Activated CD8-positive, alpha-beta memory T cell treated with anti-CD3 and anti-CD28 coated beads, Interleukin-2, amount 50 U/mL, for 48 hours (primary cell): ENCODE measurements around the gene BCL11B.

ENCODE experiments used
- DNase-seq: peaks from one replicate; pipeline ENCODE4 v3.0.0-alpha.2; 2020

BCL11B gene

DNA sequence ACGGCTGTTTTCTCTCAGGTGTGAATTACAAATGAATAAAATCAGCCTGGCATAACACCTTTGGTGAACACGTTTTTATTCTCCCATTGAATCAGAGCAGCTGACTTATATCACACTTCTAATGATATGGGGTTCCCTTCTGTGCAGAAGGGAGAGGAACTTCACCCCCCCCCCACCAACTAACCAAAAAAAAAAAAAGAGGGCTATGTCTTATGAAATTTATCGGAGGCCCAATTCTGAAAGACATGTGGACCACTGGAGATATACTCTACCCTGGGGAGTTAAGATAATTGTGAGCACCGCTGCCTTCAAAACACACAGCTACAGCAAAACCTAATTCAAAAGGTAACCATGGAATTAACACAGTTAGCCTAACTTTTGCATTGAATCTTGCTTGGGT is 4.6 kb downstream of the BCL11B start:
- no peak for DNase-seq

DNA sequence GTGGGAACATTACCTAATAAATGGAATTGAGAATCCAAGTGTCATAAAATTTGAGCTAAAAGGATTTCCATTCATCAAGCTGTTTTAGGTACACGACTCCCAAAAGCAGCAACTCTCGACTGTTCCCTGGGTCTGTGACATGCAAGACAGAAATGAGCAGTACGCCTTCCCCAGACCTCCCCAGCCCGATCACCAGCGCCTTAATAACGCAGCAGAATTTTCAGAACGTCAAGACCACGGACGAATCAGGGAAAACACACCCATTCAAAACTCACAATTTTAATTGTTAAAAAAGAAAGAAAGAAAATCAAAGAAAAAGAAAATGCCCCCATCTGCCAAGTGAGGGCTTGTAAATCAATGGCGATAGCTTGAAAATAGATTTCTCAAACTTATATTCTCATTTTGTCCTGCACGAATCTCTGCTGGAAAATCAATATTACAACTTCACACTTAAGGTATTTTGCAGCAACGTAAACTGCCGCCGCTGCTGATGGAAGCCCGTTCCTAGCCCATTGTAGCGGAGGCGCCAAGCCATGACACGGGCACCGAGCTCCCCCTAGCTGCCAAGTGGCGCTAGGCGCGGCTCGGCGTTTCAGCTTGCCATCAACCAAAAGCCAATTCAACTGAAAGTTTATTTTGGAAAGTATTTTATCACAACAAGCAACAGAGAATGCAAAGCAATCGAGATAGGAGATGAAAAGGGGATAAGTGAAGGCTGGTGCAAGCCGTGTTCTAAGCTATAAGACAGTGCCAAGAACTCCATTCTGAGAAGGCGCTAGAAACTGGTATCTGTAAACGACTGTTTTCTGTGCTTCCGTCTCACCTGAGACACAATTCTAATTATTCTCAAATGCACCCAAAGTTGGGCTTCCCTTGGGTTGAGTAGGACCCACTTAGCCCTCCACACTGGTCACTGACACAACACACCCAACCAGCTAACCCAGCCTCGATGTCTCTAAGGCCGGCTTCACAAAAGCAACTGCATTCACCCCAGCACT is 5.5 kb downstream of the BCL11B start:
- peak; percentile 92 for DNase-seq

DNA sequence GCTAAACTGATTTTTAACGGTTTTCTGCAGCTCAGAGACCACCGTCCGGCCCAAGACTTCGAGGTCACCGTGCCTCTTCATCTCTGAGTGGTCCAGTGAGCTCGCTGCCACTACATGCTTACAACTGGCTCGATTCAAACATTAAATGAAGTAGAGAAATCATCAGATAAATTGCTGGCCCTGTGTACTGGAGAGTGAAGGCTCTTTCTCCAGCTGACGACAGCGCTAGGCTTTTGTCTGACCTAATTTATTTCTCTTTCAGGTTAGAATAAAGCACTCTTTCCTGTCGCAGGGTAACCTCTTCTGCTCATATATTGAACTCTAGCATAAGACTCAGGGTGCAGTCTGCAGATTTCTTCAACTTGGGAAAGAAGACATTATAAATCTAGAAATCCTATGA is 6.4 kb downstream of the BCL11B start:
- no peak for DNase-seq

DNA sequence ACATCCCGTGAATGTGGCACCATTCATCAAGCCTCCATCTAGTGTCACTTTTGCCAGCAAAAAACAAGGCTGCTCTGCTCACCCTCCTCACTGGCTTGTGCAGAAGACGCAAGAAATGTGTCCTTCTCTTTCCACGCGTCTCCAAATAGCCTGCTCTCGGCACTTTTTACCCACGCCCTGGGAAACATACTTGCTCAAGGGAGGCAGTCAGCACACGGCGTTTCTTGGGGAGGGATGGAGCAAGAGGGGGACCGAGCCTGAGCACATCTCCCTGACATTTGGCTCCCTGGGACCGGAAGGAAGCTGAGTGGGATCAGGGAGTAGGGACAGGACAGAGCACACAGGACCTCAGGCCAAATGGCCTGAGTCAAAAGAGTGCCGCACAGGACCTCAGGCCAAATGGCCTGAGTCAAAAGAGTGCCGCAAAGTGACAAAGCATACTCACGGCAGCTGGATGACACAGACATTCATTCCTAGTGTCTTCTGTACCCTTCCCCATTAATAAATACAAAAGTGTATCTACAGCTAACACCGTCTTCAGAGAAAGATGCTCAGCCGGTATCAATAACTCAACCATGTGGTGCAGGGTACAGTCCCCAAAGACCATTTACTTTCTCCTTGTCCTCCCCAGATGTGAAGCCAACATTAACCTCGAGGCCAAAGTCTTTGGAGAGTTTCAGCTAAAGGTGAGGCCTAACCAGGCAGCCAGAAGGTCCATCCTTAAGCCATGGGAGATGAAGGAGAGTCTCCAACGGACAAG is 7.1 kb downstream of the BCL11B start:
- no peak for DNase-seq

DNA sequence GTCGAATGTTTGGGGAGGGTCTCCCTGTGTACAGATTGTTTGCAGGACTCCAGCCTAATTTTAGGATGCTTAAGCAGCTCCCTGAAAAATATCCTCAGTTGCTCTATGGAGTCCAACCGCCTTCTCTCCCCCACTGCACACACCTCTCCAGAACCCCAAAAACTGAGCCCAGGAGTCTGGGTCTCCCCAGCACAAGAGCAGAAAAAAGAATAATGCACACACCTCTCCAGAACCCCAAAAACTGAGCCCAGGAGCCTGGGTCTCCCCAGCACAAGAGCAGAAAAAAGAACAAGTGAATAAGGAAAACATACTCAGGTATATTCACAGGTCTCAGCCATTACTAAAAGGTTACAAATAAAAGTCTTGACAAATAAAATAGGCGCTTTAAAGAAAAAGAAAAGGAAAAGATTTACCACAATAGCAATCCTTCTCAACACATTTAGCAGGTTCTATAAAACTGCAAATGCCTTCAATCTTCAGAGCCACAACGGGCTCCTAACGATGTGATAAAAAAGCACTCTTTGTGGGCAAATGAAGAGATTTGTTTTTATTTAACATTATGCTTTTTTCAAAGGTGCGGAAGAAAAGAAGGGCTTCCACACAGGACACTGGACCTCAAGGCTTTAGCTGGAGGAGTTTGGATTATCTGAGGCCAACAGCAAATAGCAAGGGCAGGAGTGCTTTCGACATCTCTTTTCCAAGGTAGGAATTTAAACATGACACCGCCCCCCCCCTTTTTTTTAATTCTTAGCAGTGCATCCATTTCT is 8.2 kb downstream of the BCL11B start:
- no peak for DNase-seq

DNA sequence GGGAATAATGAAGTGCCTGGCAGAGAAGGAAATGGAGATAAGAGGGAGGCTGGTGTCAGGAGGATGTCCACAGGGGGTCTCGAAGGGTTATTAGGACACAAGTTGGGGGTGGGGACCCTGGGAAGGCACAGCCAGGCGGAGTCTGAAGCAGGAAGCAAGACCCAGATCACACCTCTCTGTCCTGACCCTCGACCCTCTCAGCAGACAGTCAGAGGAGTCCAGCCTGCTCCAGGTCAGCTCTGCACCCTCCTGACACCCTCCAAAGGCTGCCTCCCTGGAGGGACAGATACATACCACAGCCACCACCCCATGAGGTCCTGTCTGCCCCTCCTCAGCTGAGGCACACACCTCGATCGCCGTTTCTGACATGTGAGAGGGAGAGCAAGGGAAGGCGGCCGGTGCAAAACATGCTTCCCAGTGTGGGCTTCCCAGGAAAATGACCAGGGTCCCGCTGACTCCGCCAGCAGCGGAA is 9.0 kb downstream of the BCL11B start:
- DNase-seq, result no peak

DNA sequence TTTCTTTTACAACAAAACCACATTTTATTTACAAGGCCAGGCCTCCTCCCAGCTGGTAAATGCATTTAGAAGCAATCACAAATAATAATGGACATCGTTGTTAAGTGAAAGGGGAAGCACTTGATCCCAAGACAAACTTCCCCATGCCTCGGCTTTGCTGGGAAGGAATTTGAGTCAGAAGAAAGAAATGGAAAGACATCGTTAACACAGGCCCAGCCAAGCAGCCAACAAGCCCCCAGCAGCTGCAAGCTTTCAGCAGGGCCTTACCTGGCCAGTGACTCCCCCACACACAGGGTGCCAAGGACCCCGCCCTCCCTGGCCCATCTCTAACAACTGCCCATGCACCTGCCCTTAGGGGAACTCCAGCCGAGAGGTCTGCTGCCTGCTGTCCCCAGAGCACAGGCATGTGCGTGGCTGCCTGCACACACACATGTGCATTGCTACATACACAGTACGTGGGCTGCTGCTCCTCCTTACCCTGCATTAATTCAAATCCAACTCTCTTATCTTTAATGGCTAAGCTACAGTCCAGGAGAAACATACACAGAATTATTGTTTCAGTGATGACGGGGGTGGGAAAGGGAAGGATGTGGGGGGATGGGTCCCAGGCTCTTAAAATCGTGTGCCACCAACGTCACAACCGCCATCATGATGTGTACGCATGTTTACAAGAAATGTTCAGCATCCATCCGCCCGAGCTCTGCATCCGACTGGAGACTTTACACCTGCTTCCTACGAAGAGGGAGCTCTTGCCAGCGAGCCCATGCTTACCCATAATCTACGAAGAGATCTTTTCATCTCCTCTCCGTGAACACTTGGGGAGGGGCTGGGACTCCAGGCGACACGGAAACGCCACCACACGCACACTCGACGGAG is 9.8 kb downstream of the BCL11B start:
- no peak for DNase-seq

DNA sequence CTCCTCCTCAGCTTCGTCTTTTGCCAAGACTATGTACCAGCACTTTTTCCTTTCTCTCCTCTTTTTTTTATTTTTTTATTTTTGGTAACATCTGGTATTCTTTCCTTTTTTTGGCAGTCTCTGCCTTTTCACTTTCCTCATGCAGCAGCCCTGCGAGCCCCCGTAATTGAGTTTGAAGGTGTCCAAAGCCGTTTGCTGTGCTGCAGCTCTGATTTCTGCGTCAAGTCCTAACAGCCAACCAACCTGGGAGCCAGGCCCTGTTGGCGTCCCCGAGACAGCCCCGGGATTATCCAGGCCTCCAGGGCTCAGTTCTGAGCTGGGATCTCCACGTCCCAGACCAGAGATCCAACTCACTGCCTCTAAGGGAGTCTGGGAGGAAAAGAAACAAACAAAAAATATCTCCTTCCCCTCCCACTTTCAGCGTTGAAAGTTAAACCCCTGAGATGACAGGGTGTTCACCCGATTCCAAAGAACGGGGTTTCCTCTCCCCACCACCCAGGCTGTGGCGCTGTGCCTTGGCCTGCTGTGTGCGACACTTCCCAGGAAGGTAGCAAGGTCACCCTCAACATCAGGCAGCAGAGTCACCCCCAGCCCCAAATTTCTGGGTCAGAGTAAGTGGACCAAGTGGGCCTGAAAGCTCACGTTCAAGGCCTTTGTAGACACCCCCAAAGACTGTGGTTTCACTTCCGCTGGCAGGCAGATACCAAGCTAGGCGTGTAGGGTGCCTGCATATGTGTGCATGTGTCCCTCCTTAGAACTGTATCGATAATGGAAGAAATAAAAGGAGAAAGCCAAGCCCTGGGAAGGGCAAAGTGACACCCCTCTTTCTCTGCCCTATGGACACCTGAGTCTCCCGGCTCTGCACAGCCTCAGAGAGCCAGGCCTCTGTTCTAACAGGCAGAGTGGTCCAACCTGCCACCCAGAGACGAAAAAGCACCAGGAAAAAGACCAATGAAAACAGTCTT is 11.1 kb downstream of the BCL11B start:
- DNase-seq, result no peak

DNA sequence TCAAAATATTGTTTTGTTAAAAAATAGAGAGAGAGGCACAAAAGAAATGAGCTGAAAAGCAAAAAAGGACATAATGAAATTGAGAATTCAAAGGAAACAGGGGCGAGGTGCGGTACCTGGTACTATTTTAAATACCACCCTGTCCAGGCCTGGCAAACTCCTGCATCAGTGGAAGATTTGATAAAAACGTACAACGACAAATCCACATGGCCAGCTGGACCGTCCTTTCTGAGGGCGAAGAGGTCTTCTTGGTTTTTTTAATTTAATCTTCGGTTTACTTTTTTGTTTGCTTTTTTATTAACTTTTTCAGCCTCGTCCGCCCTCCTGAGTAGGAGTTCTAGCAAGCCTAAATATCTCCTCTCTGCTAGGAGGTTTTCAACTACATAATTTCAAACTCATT is 11.9 kb downstream of the BCL11B start:
- DNase-seq, result no peak

DNA sequence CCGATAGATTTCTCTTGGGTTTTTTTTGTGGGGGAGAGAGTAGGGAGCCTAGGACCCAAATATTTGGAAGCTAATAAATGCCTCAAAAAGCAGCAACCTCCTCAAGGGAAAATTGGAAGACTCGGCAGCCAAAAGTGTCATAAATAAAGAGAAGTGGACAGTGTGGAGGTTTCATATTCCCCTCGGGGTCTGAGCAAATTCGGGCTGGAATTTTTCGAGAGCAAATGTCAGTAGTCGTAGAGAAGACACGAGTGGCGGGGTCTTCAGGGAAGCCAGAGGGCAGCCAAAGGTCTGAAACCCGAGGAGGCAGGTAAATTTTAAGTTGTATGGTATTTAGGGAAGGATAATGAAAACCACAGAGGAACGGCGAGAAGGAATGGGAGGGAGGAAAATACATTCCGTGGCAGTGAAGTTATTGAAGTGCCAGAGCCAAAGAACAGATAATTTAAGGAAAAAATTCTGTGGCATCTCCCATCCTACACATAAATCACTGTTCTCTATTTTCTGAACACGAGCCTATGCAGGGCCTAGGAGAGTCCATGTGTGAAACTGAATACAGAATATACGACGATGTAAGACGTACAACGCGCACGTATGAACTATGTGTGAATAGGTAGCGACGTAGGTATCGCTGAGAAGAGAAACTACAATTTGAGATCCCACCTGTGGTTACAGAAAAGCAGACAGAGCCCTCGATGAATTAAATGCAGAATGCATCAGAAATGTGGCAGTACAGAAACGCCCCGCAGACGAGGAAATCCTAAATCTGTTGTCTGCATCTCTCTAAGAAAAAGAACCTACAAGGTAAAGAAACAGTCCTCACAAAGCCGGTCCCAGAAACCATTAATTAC is 12.9 kb downstream of the BCL11B start:
- no peak for DNase-seq

DNA sequence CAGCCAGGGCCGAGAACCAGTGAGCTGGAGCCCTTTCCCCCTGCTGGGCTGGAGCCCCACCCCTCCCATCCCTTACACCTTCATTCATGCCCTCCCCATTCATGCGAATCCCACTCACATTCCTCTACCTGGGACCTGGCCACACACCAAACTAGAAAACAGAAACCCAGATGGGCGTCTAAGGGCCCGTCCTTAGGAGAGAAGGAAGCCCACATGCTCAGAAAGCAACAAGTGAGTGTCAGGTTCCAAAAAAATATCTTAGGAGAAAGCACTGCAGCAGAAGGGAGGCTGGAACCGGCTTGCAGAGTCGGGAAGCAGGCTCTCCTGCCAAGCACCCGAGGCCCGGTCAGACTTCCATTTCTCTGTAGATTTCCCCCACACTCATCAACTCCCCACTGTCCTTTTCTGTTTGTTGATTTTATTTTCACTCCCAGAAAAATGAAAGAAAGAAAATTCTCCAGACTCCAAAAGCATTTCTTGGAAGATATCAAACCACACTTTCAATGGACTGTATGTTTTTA is 13.6 kb downstream of the BCL11B start:
- DNase-seq, result no peak

DNA sequence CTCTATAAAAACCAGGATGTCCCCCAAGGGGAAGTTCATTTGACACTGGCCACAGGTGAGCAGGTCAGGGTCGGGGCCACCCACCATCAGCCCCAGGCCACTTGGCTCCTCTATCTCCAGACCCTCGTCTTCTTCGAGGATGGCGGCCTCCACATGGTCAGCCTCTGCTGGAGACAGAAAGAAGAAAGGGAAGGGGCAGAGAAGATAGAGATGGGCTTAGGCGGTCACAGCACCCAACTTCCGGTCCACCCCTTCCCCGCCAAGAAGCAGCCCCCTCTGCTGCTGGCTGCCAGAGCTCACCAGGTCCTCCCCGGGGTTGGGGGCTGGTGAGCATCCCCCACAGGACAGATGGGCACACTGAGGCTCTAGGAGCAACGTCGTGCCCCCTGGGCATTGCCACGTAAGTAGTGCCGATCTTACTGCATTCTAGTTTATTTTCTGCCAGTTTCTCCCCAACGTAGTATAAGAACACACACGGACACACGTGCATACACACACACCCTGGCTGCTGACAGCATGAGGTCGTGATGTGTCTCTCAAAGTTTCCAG is 14.2 kb downstream of the BCL11B start:
- no peak for DNase-seq

DNA sequence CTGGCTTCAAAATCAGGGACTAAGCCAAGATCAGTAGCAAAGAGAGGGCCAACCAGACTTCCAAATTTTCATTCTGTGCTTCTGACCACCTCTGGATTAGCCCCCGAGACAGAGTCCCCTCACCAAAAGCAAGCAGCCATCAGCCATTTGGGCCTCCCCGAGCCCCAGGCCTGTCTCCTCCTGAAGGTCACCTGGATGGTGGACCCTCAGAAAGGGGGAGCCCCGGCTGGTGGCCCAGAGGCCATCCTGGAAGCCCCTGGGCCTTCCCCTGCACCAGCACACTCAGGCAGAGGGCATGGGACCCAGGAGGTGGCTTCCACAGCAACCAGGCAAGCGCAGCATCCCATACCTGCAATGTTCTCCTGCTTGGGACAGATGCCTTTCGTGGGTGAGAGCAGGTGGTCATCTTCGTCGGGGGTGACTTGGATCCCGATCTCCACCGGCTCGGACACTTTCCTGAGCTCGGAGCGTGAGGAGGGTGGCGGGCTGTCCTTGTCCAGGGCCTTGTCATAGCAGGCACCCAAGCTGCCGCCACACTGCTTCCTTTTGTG is 14.8 kb downstream of the BCL11B start:
- DNase-seq, result no peak

DNA sequence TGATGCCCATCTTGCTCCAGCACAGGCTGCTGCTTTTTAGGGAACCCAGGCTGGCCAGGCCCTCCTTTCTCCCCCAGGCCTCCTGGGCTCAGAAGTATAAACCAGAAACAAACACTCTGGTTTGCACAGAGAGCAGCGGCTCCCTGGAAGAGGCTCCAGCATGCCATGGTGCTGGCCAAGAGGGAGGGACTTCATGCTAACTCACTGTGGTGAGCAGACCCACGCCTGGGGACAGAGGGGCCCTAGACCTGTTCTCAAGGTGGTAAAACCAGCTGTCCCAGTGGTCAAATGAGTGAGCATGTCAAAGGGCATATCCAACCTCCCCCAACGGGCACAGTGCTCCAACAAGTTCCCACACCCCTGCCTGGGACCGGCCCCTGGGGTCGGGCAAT is 15.5 kb downstream of the BCL11B start:
- DNase-seq, result no peak

DNA sequence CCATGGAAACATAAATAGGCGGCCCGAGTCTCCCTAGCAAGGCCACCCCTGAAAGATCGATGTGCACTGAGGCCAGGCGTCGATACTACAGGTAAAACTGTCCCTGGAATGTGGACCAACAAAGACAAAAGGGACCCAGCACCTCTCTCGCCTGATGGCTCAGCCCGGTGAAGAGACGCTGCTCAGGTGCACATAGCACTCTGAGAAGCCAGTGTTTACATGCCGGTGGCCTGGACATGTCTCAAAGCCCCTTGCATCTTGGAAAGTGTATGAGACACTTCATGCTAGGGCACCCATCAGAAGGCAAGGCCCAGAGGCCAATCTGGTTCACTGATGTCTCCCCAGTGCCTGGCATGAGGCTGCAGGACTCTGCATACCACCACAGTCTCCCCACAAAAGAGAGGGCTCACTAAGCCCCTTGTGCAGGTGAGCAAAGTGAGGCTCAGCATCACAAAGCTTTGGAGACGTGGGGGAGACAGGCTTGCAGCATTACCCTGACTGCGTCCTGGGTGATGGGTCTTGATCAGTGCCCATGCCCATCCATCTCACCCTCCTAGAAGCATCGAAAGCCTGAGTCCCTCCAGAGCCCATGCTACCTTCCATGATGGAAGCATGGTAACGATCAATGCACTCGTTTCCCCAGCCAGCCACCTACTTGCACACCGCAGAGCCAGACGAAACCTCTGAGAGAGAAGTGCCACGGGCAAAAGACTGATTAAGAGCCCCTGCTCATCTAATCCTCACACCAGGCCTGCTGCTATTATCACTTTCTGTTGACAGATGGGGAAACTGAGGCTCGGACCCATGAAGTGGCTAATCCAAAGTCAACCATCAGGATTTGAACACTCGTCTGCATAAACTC is 16.1 kb downstream of the BCL11B start:
- peak; percentile 56 for DNase-seq

DNA sequence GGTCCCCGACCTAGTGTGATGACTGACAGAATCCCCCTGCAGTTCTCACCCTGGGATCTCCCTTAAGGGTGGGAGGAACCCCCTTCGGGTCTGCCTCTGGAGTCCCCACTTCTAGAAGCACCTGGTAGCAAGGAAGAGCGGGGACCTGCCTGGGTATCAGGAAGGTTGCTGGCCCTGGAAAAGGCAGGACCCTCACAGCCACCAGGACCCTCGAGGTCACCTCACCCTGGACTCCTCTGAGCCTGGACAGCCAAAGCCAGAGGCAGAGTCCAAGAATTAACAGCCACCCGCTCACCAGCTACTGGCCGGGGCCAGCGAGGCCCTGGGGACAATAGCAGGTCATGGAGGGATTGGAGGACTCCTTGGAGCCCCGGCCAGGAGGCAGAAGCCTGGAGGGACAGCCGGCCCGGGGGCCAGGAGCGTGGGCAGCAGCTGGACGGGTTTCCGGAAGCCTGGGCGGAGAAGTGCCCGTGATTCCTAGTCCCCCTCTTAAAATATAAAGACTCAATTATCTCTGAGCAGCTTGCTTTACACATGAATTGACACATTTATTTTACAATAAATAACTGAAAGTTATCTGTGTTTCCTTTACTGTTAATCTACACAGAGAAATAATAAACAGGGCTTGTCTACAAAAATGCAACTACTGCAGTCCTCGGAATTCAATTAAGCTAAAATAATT is 17.5 kb downstream of the BCL11B start:
- peak; percentile 50 for DNase-seq

DNA sequence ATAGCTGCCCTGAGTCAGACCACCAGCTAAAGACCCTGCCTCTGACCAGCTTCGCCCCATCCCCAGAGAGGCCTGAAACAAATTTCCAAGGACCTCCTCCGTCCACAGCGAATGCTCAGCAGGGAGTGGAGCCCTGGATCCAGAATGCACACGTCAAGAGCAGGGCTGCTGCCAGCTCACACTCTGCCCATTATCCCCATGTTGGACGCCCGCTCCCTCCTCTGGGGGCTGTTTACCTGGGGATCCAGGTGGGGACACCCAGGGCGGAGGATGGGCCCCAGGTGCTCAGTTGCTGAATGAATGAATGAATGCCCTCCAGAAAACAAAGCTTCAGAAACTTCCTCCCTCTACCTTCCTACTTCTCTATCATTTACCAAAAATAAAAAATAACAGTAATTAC is 18.1 kb downstream of the BCL11B start:
- DNase-seq, result no peak
